ENCODE measurements around the gene CARHSP1.
A peak's percentile ranks its signal among the peaks of the same experiment; 100 is the strongest.

GRCh38 chr16:8872967-8873865, 4.4 kb upstream of the CARHSP1 start:
- TF ChIP-seq EZH2 (IDR thresholded peaks at IDR 0.05; ENCODE audit: low read depth, low read length, severe bottlenecking) (no peak), MAFK (IDR thresholded peaks at IDR 0.05; ENCODE audit: low read depth, low read length) (no peak), POLR2A (IDR thresholded peaks at IDR 0.05; ENCODE audit: control extremely low read depth in 1 of 2, low read depth in 2 of 2, low read length in 2 of 2) (no peak), GABPA (IDR thresholded peaks at IDR 0.05; ENCODE audit: borderline replicate concordance, insufficient read depth, low read length) (no peak), SIN3A (conservative IDR thresholded peaks at IDR 0.05 in 1 of 2, IDR thresholded peaks at IDR 0.05 in 1 of 2; ENCODE audit: low read depth in 1 of 2, low read length in 2 of 2) (no peak), RFX5 (IDR thresholded peaks at IDR 0.05; ENCODE audit: borderline replicate concordance, low read depth, low read length) (no peak), POU5F1 (IDR thresholded peaks at IDR 0.05; ENCODE audit: low read depth, low read length) (no peak), JUND (IDR thresholded peaks at IDR 0.05; ENCODE audit: low read length) (no peak), YY1 (IDR thresholded peaks at IDR 0.05; ENCODE audit: low read depth, low read length) (no peak), EP300 (IDR thresholded peaks at IDR 0.05; ENCODE audit: borderline replicate concordance in 1 of 2, low read depth in 2 of 2, low read length in 2 of 2) (no peak), SRF (IDR thresholded peaks at IDR 0.05; ENCODE audit: low read depth, low read length) (no peak), KDM1A (IDR thresholded peaks at IDR 0.05; ENCODE audit: borderline replicate concordance, low read length) (no peak)
- TF ChIP-seq, protein P1, sequence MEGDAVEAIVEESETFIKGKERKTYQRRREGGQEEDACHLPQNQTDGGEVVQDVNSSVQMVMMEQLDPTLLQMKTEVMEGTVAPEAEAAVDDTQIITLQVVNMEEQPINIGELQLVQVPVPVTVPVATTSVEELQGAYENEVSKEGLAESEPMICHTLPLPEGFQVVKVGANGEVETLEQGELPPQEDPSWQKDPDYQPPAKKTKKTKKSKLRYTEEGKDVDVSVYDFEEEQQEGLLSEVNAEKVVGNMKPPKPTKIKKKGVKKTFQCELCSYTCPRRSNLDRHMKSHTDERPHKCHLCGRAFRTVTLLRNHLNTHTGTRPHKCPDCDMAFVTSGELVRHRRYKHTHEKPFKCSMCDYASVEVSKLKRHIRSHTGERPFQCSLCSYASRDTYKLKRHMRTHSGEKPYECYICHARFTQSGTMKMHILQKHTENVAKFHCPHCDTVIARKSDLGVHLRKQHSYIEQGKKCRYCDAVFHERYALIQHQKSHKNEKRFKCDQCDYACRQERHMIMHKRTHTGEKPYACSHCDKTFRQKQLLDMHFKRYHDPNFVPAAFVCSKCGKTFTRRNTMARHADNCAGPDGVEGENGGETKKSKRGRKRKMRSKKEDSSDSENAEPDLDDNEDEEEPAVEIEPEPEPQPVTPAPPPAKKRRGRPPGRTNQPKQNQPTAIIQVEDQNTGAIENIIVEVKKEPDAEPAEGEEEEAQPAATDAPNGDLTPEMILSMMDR (IDR thresholded peaks at IDR 0.05; ENCODE audit: control extremely low read depth in 1 of 3, insufficient read depth in 1 of 3, low read depth in 1 of 3, low read length in 3 of 3) = peak in 1 of 3 experiments; percentile 18; a peak in 1 of 4 replicates
